Cardiac muscle cell (in vitro differentiated cells and primary cell): ENCODE data around the gene MARCHF10. TPM values are rescaled to one million over a fixed set of nuclear protein-coding genes. Genes with fewer than 3 reads are reported as not detected.
"Not testable (repeated sequence)": the region's sequence is repeated elsewhere in the genome, so short reads cannot be mapped to it uniquely, and the experiment has no call there.

ENCODE experiments used
- DNase-seq, 2 donors: peaks; one replicate each; pipeline versions ENCODE4 v3.0.0 to v3.0.0-alpha.2; 2010 to 2017; ENCODE audit warnings: low read depth in 1 of 2, low spot score in 1 of 2
- H3K27ac ChIP-seq: fragments of 200-600 bp; sonication (generic); 2 replicates; pipeline ENCODE4 v1.5.1; 2016
- H3K27me3 ChIP-seq: fragments of 200-600 bp; sonication (generic); 2 replicates; pipeline ENCODE4 v1.6.0; 2016; ENCODE audit warnings: control low read depth
- H3K36me3 ChIP-seq: fragments of 200-600 bp; sonication (generic); 2 replicates; pipeline ENCODE4 v1.5.1; 2016; ENCODE audit warnings: control low read depth
- H3K4me1 ChIP-seq: fragments of 200-600 bp; sonication (generic); 2 replicates; pipeline ENCODE4 v1.8.1; 2017; ENCODE audit warnings: low read depth, mild to moderate bottlenecking, mixed run types
- H3K4me3 ChIP-seq: fragments of 200-600 bp; sonication (generic); 2 replicates; pipeline ENCODE4 v1.5.1; 2016; ENCODE audit warnings: mild to moderate bottlenecking
- H3K9me3 ChIP-seq: fragments of 200-600 bp; sonication (generic); 2 replicates; pipeline ENCODE4 v1.5.1; 2017; ENCODE audit warnings: low read depth, mild to moderate bottlenecking, control low read depth
- CTCF ChIP-seq: IDR thresholded peaks from 2 replicates; pipeline ENCODE4 v1.5.1; 2012; ENCODE audit warnings: low read depth, mild to moderate bottlenecking, low read length
- polyA plus RNA-seq: library from polyadenylated mRNA; unstranded; fragments of >200 nt; fragmentation: Nextera tagmentation; extraction: Ambion mirVana; gene quantifications from 2 replicates; pipeline ENCODE4 v1.2.1, GENCODE V29; 2016
- total RNA-seq: library from RNA; depleted of rRNA; stranded (reverse); fragments of >200 nt; gene quantifications from 2 replicates; pipeline ENCODE4 v1.2.3, GENCODE V29; 2016

Gene MARCHF10
- total and polyA plus RNA-seq, 2 experiments from 2014 or later: 0.77 to 1.1 TPM

- Histone ChIP-seq H3K27me3 (no peaks in the 10 kb centered on the region), H3K4me1 (peaks cover 11% of the 10 kb centered on the region), H3K36me3 (no peaks in the 10 kb centered on the region), H3K27ac (no peak overlapping the region), H3K4me3 (no peak overlapping the region), H3K9me3 (no peaks in the 10 kb centered on the region)
- no peak for DNase-seq
- no peak for TF ChIP-seq CTCF
Measured at GRCh38 chr17:62832405-62832804, 24.3 kb upstream of the MARCHF10 start.

- not testable (repeated sequence) for H3K4me3 ChIP-seq, H3K27ac ChIP-seq, H3K36me3 ChIP-seq, H3K27me3 ChIP-seq, H3K9me3 ChIP-seq, DNase-seq
- peaks cover 12% of the 10 kb centered on the region for H3K4me1 ChIP-seq
Measured at GRCh38 chr17:62831066-62831465, 23.0 kb upstream of the MARCHF10 start.

GRCh38 chr17:62827746-62828485 is 19.8 kb upstream of the MARCHF10 start:
- Histone ChIP-seq H3K27ac (no peak overlapping the region), H3K9me3 (no peaks in the 10 kb centered on the region), H3K4me1 (peaks cover 12% of the 10 kb centered on the region), H3K4me3 (no peak overlapping the region), H3K36me3 (no peaks in the 10 kb centered on the region), H3K27me3 (no peaks in the 10 kb centered on the region)
- DNase-seq: peak in 1 of 2 donors; percentile 74
- TF ChIP-seq CTCF: no peak

GRCh38 chr17:62826956-62827355 is 18.8 kb upstream of the MARCHF10 start:
- Histone ChIP-seq H3K9me3 (no peaks in the 10 kb centered on the region), H3K4me3 (no peak overlapping the region), H3K4me1 (peaks cover 12% of the 10 kb centered on the region), H3K36me3 (no peaks in the 10 kb centered on the region), H3K27me3 (no peaks in the 10 kb centered on the region), H3K27ac (no peak overlapping the region)
- DNase-seq: no peak
- TF ChIP-seq CTCF: no peak

- Histone ChIP-seq H3K4me3 (no peak overlapping the region), H3K27ac (no peak overlapping the region), H3K4me1 (peaks cover 22% of the 10 kb centered on the region), H3K9me3 (no peaks in the 10 kb centered on the region), H3K36me3 (no peaks in the 10 kb centered on the region), H3K27me3 (no peaks in the 10 kb centered on the region)
- no peak for TF ChIP-seq CTCF
- no peak for DNase-seq
Measured at GRCh38 chr17:62825182-62825581, 17.1 kb upstream of the MARCHF10 start.

GRCh38 chr17:62824290-62825131 is 16.4 kb upstream of the MARCHF10 start:
- no peak overlapping the region for H3K4me3 ChIP-seq
- H3K4me1 ChIP-seq: peaks cover 29% of the 10 kb centered on the region
- H3K27ac ChIP-seq: no peak overlapping the region
- peak in 1 of 2 donors; percentile 86 for DNase-seq
- no peaks in the 10 kb centered on the region for H3K9me3 ChIP-seq
- H3K27me3 ChIP-seq: no peaks in the 10 kb centered on the region
- TF ChIP-seq CTCF: no peak
- no peaks in the 10 kb centered on the region for H3K36me3 ChIP-seq
